GM12864 (cell line): ENCODE data around the gene EXOC3.

Experiments
- DNase-seq: peaks from one replicate; pipeline ENCODE4 v3.0.0-alpha.2; 2011; ENCODE audit warnings: low read depth
- H3K4me3 ChIP-seq: 2 replicates; pipeline ENCODE4 v1.5.1; 2011; ENCODE audit warnings: mild to moderate bottlenecking, low read depth, low read length, control low read depth
- TF ChIP-seq, protein P1 (sequence below): IDR thresholded peaks from 2 replicates; pipeline ENCODE4 v1.5.1; 2011; ENCODE audit warnings: low read depth, mild to moderate bottlenecking, moderate library complexity, low read length, control low read depth, inconsistent platforms; ENCODE audit errors: missing control alignments

EXOC3 gene

DNA sequence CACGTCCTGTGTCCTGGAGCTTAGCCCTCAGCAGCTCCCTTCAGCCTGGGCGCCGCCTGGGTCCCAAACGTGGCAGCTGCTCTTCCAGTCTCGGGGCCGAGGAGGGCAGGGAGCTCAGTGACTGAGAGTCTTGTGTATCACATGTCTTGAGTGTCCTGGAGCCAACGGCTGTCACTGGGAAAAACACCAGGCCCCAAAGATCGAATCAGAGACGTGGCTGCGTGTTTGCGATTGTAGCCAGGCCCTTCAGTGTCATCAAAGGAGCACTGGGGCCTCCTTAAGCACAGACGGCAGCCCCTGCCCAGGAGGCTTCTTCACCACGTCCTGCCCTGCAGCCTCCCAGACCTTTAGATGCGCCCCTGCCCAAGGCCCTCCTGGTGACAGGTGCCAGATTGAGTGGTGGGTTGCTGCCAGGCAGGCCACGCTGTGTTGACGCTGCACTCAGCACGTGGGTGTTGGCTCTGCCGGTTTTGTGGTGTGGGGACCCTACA, 5.7 kb upstream of the EXOC3 start:
- TF ChIP-seq, protein P1, sequence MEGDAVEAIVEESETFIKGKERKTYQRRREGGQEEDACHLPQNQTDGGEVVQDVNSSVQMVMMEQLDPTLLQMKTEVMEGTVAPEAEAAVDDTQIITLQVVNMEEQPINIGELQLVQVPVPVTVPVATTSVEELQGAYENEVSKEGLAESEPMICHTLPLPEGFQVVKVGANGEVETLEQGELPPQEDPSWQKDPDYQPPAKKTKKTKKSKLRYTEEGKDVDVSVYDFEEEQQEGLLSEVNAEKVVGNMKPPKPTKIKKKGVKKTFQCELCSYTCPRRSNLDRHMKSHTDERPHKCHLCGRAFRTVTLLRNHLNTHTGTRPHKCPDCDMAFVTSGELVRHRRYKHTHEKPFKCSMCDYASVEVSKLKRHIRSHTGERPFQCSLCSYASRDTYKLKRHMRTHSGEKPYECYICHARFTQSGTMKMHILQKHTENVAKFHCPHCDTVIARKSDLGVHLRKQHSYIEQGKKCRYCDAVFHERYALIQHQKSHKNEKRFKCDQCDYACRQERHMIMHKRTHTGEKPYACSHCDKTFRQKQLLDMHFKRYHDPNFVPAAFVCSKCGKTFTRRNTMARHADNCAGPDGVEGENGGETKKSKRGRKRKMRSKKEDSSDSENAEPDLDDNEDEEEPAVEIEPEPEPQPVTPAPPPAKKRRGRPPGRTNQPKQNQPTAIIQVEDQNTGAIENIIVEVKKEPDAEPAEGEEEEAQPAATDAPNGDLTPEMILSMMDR = no peak
- no peak for DNase-seq
- H3K4me3 ChIP-seq = no peak overlapping the region

- no peak overlapping the region for H3K4me3 ChIP-seq
- no peak for DNase-seq
- TF ChIP-seq, protein P1 = no peak
Observed at GRCh38 chr5:438481-438981, 4.4 kb upstream of the EXOC3 start.

DNA sequence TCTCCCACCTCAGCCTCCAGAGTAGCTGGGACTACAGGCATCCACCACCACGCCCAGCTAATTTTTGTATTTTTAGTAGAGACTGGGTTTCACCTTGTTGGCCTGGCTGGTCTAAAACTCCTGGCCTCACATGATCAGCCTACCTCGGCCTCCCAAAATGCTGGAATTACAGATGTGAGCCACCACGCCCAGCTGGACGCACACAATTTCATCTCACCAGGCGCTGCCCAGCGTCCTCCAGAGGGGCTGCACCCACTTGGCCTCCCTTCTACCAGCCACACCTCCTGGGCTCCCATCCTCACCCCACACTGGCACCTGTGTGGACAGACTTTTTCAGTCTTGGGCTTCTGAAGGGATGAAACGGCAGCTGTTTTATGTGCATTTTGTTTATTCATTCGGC, 3.8 kb upstream of the EXOC3 start:
- TF ChIP-seq, protein P1 = no peak
- no peak overlapping the region for H3K4me3 ChIP-seq
- DNase-seq = no peak

DNA sequence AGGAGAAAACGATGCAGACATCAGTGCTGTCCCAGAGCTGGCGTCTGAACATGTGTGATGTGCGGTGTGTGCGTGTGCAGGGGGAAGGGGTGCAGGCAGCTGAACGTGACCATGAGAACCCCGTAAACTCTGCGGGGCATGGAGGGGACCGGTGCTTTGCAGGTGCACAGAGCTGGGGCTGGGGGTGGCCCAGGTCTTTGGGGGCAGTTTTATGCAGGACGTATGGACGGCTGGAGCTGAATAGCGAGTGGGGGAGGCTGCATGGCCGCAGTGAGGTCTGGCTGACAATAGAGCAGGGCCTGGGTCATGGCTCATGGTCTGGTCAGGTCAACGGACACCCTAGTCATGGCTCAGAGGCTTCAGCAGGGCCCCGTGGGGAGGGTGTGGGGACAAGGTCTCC, 3.3 kb upstream of the EXOC3 start:
- no peak for DNase-seq
- TF ChIP-seq, protein P1 = no peak
- H3K4me3 ChIP-seq = no peak overlapping the region

GRCh38 chr5:440401-441201, 2.4 kb upstream of the EXOC3 start:
- DNase-seq = no peak
- no peak overlapping the region for H3K4me3 ChIP-seq
- TF ChIP-seq, protein P1 = no peak

DNA sequence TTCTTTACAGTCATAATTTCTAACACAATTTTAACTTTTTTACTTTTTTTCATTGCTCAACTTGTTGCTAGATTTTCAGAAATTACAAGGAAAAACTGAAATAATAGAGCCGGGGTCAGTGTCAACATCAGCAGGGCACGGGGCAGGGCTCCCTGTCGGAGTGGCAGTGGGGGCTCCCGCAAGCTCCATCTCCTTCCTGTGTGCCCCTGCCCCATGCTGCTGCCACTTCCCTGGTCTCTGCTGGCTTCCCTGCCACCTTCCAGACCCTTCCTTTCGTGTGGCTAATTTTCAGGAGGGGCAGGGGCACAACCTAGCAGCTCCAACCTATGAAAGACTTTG, 1.0 kb upstream of the EXOC3 start:
- DNase-seq = no peak
- TF ChIP-seq, protein P1 = no peak
- H3K4me3 ChIP-seq = peak overlapping the region; percentile 100
